Measurements from ENCODE around the gene GLRX. TPM values are rescaled to one million over a fixed set of nuclear protein-coding genes. Genes with fewer than 3 reads are reported as not detected.
"Not testable (repeated sequence)": the region's sequence is repeated elsewhere in the genome, so short reads cannot be mapped to it uniquely, and the experiment has no call there.

GLRX gene
- 108 and 119 TPM in 2 replicates for total RNA-seq (2014; rRNA removed)
- polyA plus RNA-seq (2012) = 180 TPM

- peak; percentile 97 for DNase-seq (ENCODE audit: low read depth)
These were observed at the start of gene GLRX for GRCh38 chr5:95822542-95823181. Gene GLRX, minus strand, starts transcription at chr5:95822726. Its CDS starts 64 bp downstream, at chr5:95822662.

GRCh38 chr5:95871146-95871806 is 48.8 kb upstream of the GLRX start:
- DNase-seq (ENCODE audit: low read depth) = no peak

GRCh38 chr5:95870105-95870672 is 47.7 kb upstream of the GLRX start:
- DNase-seq (ENCODE audit: low read depth) = peak; percentile 70

GRCh38 chr5:95869173-95869855 is 46.8 kb upstream of the GLRX start:
- DNase-seq (ENCODE audit: low read depth) = not testable (repeated sequence)

GRCh38 chr5:95868136-95868535 is 45.6 kb upstream of the GLRX start:
- DNase-seq (ENCODE audit: low read depth) = no peak

- DNase-seq (ENCODE audit: low read depth) = peak; percentile 50
These were observed 44.0 kb upstream of the GLRX start for GRCh38 chr5:95866435-95867040.

- DNase-seq (ENCODE audit: low read depth) = no peak
These were observed 42.5 kb upstream of the GLRX start for GRCh38 chr5:95864944-95865504.

GRCh38 chr5:95864456-95864855 is 41.9 kb upstream of the GLRX start:
- DNase-seq (ENCODE audit: low read depth) = no peak

GRCh38 chr5:95863383-95863757 is 40.8 kb upstream of the GLRX start:
- peak; percentile 85 for DNase-seq (ENCODE audit: low read depth)

- DNase-seq (ENCODE audit: low read depth) = no peak
These were observed 40.3 kb upstream of the GLRX start for GRCh38 chr5:95862671-95863382.

- DNase-seq (ENCODE audit: low read depth) = peak; percentile 85
These were observed 39.5 kb upstream of the GLRX start for GRCh38 chr5:95861864-95862561.

- DNase-seq (ENCODE audit: low read depth) = peak; percentile 98
These were observed 38.8 kb upstream of the GLRX start for GRCh38 chr5:95861221-95861863.

GRCh38 chr5:95859661-95860060 is 37.1 kb upstream of the GLRX start:
- no peak for DNase-seq (ENCODE audit: low read depth)

GRCh38 chr5:95858661-95859595 is 36.4 kb upstream of the GLRX start:
- DNase-seq (ENCODE audit: low read depth) = peak; percentile 100

- DNase-seq (ENCODE audit: low read depth) = peak; percentile 73
These were observed 35.5 kb upstream of the GLRX start for GRCh38 chr5:95858023-95858461.

GRCh38 chr5:95857185-95857945 is 34.8 kb upstream of the GLRX start:
- DNase-seq (ENCODE audit: low read depth) = peak; percentile 95

GRCh38 chr5:95856501-95856981 is 34.0 kb upstream of the GLRX start:
- DNase-seq (ENCODE audit: low read depth) = no peak

GRCh38 chr5:95853490-95853889 is 31.0 kb upstream of the GLRX start:
- DNase-seq (ENCODE audit: low read depth) = no peak

Measured in LHCN-M2 (cell line).